Peyer's patch (tissue), 4 donors: ENCODE results near the gene SRPK3.

Source experiments
- CTCF ChIP-seq, 6 experiments: fragments of 450-650 bp in 4 of 6; fragments of 200-600 bp in 2 of 6; sonication (generic) in 1 of 6; IDR thresholded peaks; one replicate each; pipeline ENCODE4 v1.5.1; 2017 to 2019; ENCODE audit warnings: antibody characterized with exemption in 6 of 6, mild to moderate bottlenecking in 3 of 6, moderate library complexity in 1 of 6
- POLR2A ChIP-seq, 2 donors: fragments of 450-650 bp; IDR thresholded peaks; one replicate each; pipeline ENCODE4 v1.5.1; 2017; ENCODE audit warnings: antibody characterized with exemption in 2 of 2, mild to moderate bottlenecking in 2 of 2, moderate library complexity in 2 of 2

GRCh38 chrX:153774576-153775292, 6.1 kb upstream of the SRPK3 start:
- TF ChIP-seq CTCF (IDR thresholded peaks at IDR 0.05) = no peak
- no peak for TF ChIP-seq POLR2A (IDR thresholded peaks at IDR 0.05)
